ENCODE measurements around the gene TUBD1.

The TUBD1 gene

DNA sequence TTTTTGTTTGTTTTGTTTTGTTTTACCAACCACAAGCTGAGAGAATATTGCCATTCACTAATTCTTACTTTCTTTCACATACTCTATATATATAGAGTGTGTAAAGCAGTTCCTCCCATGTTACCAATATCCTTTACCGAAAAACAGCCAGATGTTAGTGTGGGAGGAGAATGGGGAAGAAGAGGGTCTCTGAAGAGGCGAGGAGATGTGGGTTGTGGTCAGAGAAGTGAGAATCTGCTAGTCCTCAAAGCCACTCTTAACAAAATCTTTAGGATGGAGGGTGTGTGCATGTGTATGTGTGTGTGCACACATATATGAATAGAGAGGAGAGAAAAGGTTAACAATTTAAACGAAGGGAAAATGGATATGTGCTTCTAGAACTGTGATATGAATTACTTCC, 80.6 kb downstream of the TUBD1 start:
- H3K27ac ChIP-seq, result no peak overlapping the region
- no peak for TF ChIP-seq ZFX (IDR thresholded peaks at IDR 0.05)
- TF ChIP-seq, protein P1, sequence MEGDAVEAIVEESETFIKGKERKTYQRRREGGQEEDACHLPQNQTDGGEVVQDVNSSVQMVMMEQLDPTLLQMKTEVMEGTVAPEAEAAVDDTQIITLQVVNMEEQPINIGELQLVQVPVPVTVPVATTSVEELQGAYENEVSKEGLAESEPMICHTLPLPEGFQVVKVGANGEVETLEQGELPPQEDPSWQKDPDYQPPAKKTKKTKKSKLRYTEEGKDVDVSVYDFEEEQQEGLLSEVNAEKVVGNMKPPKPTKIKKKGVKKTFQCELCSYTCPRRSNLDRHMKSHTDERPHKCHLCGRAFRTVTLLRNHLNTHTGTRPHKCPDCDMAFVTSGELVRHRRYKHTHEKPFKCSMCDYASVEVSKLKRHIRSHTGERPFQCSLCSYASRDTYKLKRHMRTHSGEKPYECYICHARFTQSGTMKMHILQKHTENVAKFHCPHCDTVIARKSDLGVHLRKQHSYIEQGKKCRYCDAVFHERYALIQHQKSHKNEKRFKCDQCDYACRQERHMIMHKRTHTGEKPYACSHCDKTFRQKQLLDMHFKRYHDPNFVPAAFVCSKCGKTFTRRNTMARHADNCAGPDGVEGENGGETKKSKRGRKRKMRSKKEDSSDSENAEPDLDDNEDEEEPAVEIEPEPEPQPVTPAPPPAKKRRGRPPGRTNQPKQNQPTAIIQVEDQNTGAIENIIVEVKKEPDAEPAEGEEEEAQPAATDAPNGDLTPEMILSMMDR (conservative IDR thresholded peaks at IDR 0.05), result no peak

DNA sequence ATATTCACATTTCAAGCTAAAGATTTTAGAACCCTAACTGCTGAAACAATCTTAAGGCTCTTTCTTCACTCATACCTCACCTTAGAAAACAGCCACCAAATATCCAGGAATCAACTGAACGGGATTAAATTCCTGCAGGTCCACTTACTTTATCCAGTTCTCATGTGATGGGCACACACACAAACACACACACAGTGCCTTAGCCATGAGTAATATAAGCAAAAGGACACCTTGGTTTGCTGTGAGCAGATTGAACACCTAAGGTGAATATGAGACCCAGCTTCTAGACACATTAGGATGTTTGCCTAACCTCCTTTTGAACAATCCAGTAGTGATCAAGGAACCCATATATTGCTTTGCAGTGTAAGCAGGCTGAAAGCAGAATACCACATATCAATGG, 81.5 kb downstream of the TUBD1 start:
- no peak overlapping the region for H3K27ac ChIP-seq
- TF ChIP-seq, protein P1 (conservative IDR thresholded peaks at IDR 0.05), result no peak
- no peak for TF ChIP-seq ZFX (IDR thresholded peaks at IDR 0.05)

DNA sequence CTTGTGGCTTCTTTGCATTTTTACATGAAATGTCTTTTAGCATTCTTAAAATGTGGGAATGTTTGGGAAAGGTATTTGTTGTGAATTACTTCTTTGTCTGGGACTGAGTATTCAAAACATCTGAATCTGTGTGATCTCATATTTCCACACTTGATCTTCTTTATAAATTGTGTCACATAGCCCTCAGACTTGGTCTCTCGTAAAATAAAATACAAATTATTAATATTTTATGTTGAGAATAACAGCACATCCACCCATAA, 81.9 kb downstream of the TUBD1 start:
- TF ChIP-seq, protein P1 (conservative IDR thresholded peaks at IDR 0.05), result no peak
- TF ChIP-seq ZFX (IDR thresholded peaks at IDR 0.05), result no peak
- no peak overlapping the region for H3K27ac ChIP-seq

All from C4-2B (cell line).